Left renal pelvis (tissue), 4 donors: ENCODE results near the gene PTPRQ. TPM values are rescaled to one million over a fixed set of nuclear protein-coding genes. Genes with fewer than 3 reads are reported as not detected.

Source experiments
- DNase-seq, 4 donors: peaks; one replicate each; pipeline ENCODE4 v3.0.0-alpha.2; 2013; ENCODE audit warnings: low read depth in 4 of 4, low spot score in 3 of 4
- polyA plus RNA-seq, 4 donors: library from polyadenylated mRNA; unstranded; fragments of 120-200 nt; gene quantifications; one replicate each; pipeline ENCODE4 v1.2.1, GENCODE V29; 2013; ENCODE audit not compliant: insufficient read length in 4 of 4

PTPRQ gene
- polyA plus RNA-seq, 4 donors: 1.6 to 32.0 (median 19.8) TPM

GRCh38 chr12:80697270-80697887 lies 253.3 kb downstream of the PTPRQ start:
- no peak for DNase-seq

- DNase-seq: no peak
Measured at GRCh38 chr12:80698256-80698655, 254.2 kb downstream of the PTPRQ start.

GRCh38 chr12:80698847-80699542 lies 255.0 kb downstream of the PTPRQ start:
- DNase-seq: no peak

GRCh38 chr12:80700327-80700726 lies 256.3 kb downstream of the PTPRQ start:
- no peak for DNase-seq

GRCh38 chr12:80701388-80701787 lies 257.4 kb downstream of the PTPRQ start:
- DNase-seq: no peak

GRCh38 chr12:80702889-80703805 lies 259.1 kb downstream of the PTPRQ start:
- no peak for DNase-seq

GRCh38 chr12:80704420-80704819 lies 260.4 kb downstream of the PTPRQ start:
- no peak for DNase-seq

- no peak for DNase-seq
Measured at GRCh38 chr12:80707126-80707829, 263.2 kb downstream of the PTPRQ start, which contains the start of gene MYF6. TSS of gene MYF6 (plus strand) at chr12:80707634. CDS start at chr12:80707720, 86 bp downstream.

GRCh38 chr12:80707830-80708258 lies 263.8 kb downstream of the PTPRQ start:
- DNase-seq: no peak

GRCh38 chr12:80708259-80708974 lies 264.4 kb downstream of the PTPRQ start:
- no peak for DNase-seq

- no peak for DNase-seq
Measured at GRCh38 chr12:80708975-80709328, 264.9 kb downstream of the PTPRQ start.

GRCh38 chr12:80709811-80710726 lies 266.0 kb downstream of the PTPRQ start:
- no peak for DNase-seq

- no peak for DNase-seq
Measured at GRCh38 chr12:80710727-80711449, 266.9 kb downstream of the PTPRQ start.

GRCh38 chr12:80711866-80712265 lies 267.8 kb downstream of the PTPRQ start:
- no peak for DNase-seq

- no peak for DNase-seq
Measured at GRCh38 chr12:80712866-80713265, 268.8 kb downstream of the PTPRQ start.

GRCh38 chr12:80713419-80713818 lies 269.4 kb downstream of the PTPRQ start:
- DNase-seq: no peak

GRCh38 chr12:80714055-80714454 lies 270.0 kb downstream of the PTPRQ start:
- DNase-seq: peak in 1 of 4 donors; percentile 31

GRCh38 chr12:80714846-80715245 lies 270.8 kb downstream of the PTPRQ start:
- DNase-seq: no peak
